ENCODE measurements around the gene LILRB4. TPM values are rescaled to one million over a fixed set of nuclear protein-coding genes. Genes with fewer than 3 reads are reported as not detected.

LILRB4 gene
- total and polyA plus RNA-seq, 2 experiments from 2014 or later = not detected

DNA sequence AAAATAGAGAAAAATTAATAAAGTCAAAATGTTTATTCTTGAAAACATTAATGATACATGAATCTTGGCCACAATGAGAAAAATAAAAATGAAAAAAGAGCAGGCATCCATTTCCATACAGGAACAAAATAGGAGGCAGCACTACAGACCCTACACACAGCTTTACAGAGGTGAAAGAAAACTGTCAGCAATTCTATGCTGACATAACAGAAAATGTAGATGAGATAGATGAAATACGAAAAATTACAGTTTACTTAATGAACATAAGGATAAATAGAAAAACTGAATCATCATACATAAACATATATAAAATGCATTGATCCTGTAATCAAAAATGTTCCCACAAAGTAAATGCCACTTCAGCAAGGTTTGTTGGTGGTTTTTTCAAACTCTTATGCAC, 5.6 kb downstream of the LILRB4 start:
- Histone ChIP-seq H3K36me3 (replicated peaks; ENCODE audit: insufficient read depth, low read depth) (no peaks in the 10 kb centered on the region), H2AFZ (no peak overlapping the region), H3K9me3 (ENCODE audit: low read depth) (no peaks in the 10 kb centered on the region), H3K4me2 (no peak overlapping the region), H3K27me3 (no peaks in the 10 kb centered on the region), H3K79me2 (no peaks in the 10 kb centered on the region), H3K27ac (no peak overlapping the region), H4K20me1 (ENCODE audit: insufficient read depth, poor library complexity, severe bottlenecking) (no peaks in the 10 kb centered on the region), H3K4me1 (ENCODE audit: insufficient read depth) (no peaks in the 10 kb centered on the region), H3K9me2 (replicated peaks; ENCODE audit: insufficient read depth) (no peaks in the 10 kb centered on the region), H3K4me3 (no peak overlapping the region)
- 38% methylated on average over 1 of the region's 1 CpG for WGBS (ENCODE audit: low lambda C conversion rate, missing lambda C conversion rate)
- TF ChIP-seq, protein P1, sequence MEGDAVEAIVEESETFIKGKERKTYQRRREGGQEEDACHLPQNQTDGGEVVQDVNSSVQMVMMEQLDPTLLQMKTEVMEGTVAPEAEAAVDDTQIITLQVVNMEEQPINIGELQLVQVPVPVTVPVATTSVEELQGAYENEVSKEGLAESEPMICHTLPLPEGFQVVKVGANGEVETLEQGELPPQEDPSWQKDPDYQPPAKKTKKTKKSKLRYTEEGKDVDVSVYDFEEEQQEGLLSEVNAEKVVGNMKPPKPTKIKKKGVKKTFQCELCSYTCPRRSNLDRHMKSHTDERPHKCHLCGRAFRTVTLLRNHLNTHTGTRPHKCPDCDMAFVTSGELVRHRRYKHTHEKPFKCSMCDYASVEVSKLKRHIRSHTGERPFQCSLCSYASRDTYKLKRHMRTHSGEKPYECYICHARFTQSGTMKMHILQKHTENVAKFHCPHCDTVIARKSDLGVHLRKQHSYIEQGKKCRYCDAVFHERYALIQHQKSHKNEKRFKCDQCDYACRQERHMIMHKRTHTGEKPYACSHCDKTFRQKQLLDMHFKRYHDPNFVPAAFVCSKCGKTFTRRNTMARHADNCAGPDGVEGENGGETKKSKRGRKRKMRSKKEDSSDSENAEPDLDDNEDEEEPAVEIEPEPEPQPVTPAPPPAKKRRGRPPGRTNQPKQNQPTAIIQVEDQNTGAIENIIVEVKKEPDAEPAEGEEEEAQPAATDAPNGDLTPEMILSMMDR (IDR thresholded peaks at IDR 0.05; ENCODE audit: poor library complexity) = no peak
- TF ChIP-seq EZH2phosphoT487 (IDR thresholded peaks at IDR 0.05; ENCODE audit: low read depth, severe bottlenecking, unreplicated experiment) (no peak), EZH2 (IDR thresholded peaks at IDR 0.05; ENCODE audit: borderline replicate concordance) (no peak)
- no peak for DNase-seq (ENCODE audit: low spot score)

DNA sequence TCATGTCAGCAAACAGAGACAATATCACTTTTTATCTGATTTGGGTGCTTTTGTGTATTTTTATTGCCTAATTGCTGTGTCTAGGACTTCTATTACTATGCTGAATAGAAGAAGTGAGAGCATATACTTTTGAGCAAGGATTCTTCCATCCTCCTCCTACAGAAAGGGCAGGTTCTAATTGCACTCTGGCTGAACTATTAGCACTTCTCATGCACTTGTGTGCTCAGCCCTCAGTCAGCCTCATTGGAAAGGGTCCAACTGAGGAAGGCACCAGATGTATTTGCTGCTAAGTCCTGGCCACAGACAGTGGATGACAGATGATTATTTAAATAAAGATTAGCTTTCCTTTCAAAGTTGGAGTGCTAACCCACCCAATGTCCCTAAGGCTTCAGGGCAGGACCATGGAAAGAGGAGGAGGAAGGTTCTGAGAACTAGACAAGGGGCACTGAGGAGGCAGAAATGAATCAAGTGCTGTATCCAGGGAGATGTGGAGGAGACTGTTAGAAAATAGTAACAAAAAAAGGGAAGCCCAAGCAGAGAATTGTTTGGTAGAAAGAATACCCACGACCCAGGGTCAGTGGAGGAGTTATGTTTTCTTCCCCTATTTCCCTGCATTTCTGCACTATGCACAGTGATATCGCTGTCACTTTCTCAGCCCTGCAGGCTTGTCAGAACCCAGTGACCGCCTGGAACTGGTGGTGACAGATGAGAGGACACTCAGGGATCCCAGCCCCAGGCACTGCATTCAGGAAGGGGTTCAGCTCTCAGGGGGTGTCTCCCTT, 8.0 kb downstream of the LILRB4 start:
- DNase-seq (ENCODE audit: low spot score) = no peak
- no peaks in the 10 kb centered on the region for H3K36me3 ChIP-seq (replicated peaks; ENCODE audit: insufficient read depth, low read depth)
- no peaks in the 10 kb centered on the region for H3K79me2 ChIP-seq
- H3K9me3 ChIP-seq (ENCODE audit: low read depth) = no peaks in the 10 kb centered on the region
- no peak overlapping the region for H2AFZ ChIP-seq
- H4K20me1 ChIP-seq (ENCODE audit: insufficient read depth, poor library complexity, severe bottlenecking) = no peaks in the 10 kb centered on the region
- H3K27ac ChIP-seq = no peak overlapping the region
- H3K4me3 ChIP-seq = no peak overlapping the region
- H3K9me2 ChIP-seq (replicated peaks; ENCODE audit: insufficient read depth) = no peaks in the 10 kb centered on the region
- 37% methylated on average over 3 of the region's 3 CpGs for WGBS (ENCODE audit: low lambda C conversion rate, missing lambda C conversion rate)
- no peaks in the 10 kb centered on the region for H3K27me3 ChIP-seq
- no peak overlapping the region for H3K4me2 ChIP-seq
- TF ChIP-seq, protein P1 (IDR thresholded peaks at IDR 0.05; ENCODE audit: poor library complexity) = no peak
- TF ChIP-seq EZH2phosphoT487 (IDR thresholded peaks at IDR 0.05; ENCODE audit: low read depth, severe bottlenecking, unreplicated experiment) (no peak), EZH2 (IDR thresholded peaks at IDR 0.05; ENCODE audit: borderline replicate concordance) (no peak)
- no peaks in the 10 kb centered on the region for H3K4me1 ChIP-seq (ENCODE audit: insufficient read depth)

DNA sequence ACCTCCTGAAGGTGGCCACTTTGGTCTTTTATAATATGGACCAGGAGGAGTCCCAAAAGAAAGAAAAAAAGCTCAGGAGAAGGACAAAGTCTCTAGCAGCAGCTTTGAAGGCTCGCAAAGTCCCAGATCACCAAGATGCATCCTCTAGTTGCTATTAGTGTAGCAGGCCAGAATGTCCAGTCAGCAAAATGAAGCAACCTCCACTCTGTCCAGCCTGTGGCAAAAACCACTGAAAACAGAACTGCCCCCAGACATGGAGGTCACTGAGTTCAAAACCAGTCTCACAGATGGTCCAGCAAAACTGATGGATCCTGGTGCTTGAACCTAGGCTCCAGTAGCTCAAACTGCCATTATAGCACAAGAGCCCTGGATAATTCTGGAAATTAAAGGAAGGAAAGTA, 10.4 kb downstream of the LILRB4 start:
- H3K4me3 ChIP-seq = no peak overlapping the region
- 90% methylated on average over 1 of the region's 1 CpG for WGBS (ENCODE audit: low lambda C conversion rate, missing lambda C conversion rate)
- H3K9me2 ChIP-seq (replicated peaks; ENCODE audit: insufficient read depth) = no peaks in the 10 kb centered on the region
- no peaks in the 10 kb centered on the region for H3K27me3 ChIP-seq
- H3K9me3 ChIP-seq (ENCODE audit: low read depth) = no peaks in the 10 kb centered on the region
- DNase-seq (ENCODE audit: low spot score) = no peak
- no peaks in the 10 kb centered on the region for H3K36me3 ChIP-seq (replicated peaks; ENCODE audit: insufficient read depth, low read depth)
- H4K20me1 ChIP-seq (ENCODE audit: insufficient read depth, poor library complexity, severe bottlenecking) = no peaks in the 10 kb centered on the region
- H3K4me1 ChIP-seq (ENCODE audit: insufficient read depth) = no peaks in the 10 kb centered on the region
- no peak overlapping the region for H3K27ac ChIP-seq
- no peaks in the 10 kb centered on the region for H3K79me2 ChIP-seq
- no peak overlapping the region for H2AFZ ChIP-seq
- no peak overlapping the region for H3K4me2 ChIP-seq
- TF ChIP-seq EZH2phosphoT487 (IDR thresholded peaks at IDR 0.05; ENCODE audit: low read depth, severe bottlenecking, unreplicated experiment) (no peak), EZH2 (IDR thresholded peaks at IDR 0.05; ENCODE audit: borderline replicate concordance) (no peak)
- TF ChIP-seq, protein P1 (IDR thresholded peaks at IDR 0.05; ENCODE audit: poor library complexity) = no peak

Data from hepatocyte (in vitro differentiated cells).